ENCODE data around the gene RAB44.

RAB44 gene

GRCh38 chr6:36769676-36770499 lies 72.3 kb downstream of the RAB44 start:
- H3K9me3 Mint-ChIP-seq, result no peaks in the 10 kb centered on the region
- H3K27me3 Mint-ChIP-seq (ENCODE audit: low read depth), result no peaks in the 10 kb centered on the region
- H3K4me3 Mint-ChIP-seq, result peak overlapping the region; percentile 62
- peak; percentile 26 for DNase-seq (ENCODE audit: low spot score)
- peak overlapping the region; percentile 79 for H3K27ac Mint-ChIP-seq
- peaks cover 2% of the 10 kb centered on the region for H3K36me3 Mint-ChIP-seq (ENCODE audit: low read depth)
- H3K4me1 Mint-ChIP-seq (ENCODE audit: low read depth), result peaks cover 53% of the 10 kb centered on the region

- Mint-ChIP-seq H3K36me3 (ENCODE audit: low read depth) (peaks cover 2% of the 10 kb centered on the region), H3K27ac (peak overlapping the region; percentile 79), H3K27me3 (ENCODE audit: low read depth) (peaks cover 4% of the 10 kb centered on the region)
Measured at GRCh38 chr6:36771145-36771544, 73.5 kb downstream of the RAB44 start.

GRCh38 chr6:36772397-36772796 lies 74.8 kb downstream of the RAB44 start:
- peak overlapping the region; percentile 19 for H3K27ac Mint-ChIP-seq
- H3K27me3 Mint-ChIP-seq (ENCODE audit: low read depth), result peaks cover 4% of the 10 kb centered on the region
- peaks cover 47% of the 10 kb centered on the region for H3K4me1 Mint-ChIP-seq (ENCODE audit: low read depth)

More at GRCh38 chr6:36771145-36771544, 73.5 kb downstream of the RAB44 start:
- Mint-ChIP-seq H3K4me1 (ENCODE audit: low read depth) (peaks cover 51% of the 10 kb centered on the region), H3K4me3 (no peak overlapping the region), H3K9me3 (no peaks in the 10 kb centered on the region)
- no peak for DNase-seq (ENCODE audit: low spot score)

GRCh38 chr6:36774331-36774730 lies 76.7 kb downstream of the RAB44 start:
- DNase-seq (ENCODE audit: low spot score), result no peak
- Mint-ChIP-seq H3K9me3 (no peaks in the 10 kb centered on the region), H3K27ac (no peak overlapping the region), H3K4me1 (ENCODE audit: low read depth) (peaks cover 41% of the 10 kb centered on the region), H3K27me3 (ENCODE audit: low read depth) (peaks cover 9% of the 10 kb centered on the region), H3K36me3 (ENCODE audit: low read depth) (no peaks in the 10 kb centered on the region), H3K4me3 (no peak overlapping the region)

More at GRCh38 chr6:36772397-36772796, 74.8 kb downstream of the RAB44 start:
- Mint-ChIP-seq H3K36me3 (ENCODE audit: low read depth) (no peaks in the 10 kb centered on the region), H3K4me3 (no peak overlapping the region), H3K9me3 (no peaks in the 10 kb centered on the region)
- no peak for DNase-seq (ENCODE audit: low spot score)

- no peak for DNase-seq (ENCODE audit: low spot score)
- Mint-ChIP-seq H3K9me3 (no peaks in the 10 kb centered on the region), H3K4me1 (ENCODE audit: low read depth) (peaks cover 22% of the 10 kb centered on the region), H3K27ac (no peak overlapping the region), H3K36me3 (ENCODE audit: low read depth) (no peaks in the 10 kb centered on the region), H3K27me3 (ENCODE audit: low read depth) (peaks cover 14% of the 10 kb centered on the region), H3K4me3 (no peak overlapping the region)
Measured at GRCh38 chr6:36776167-36776566, 78.5 kb downstream of the RAB44 start.

- H3K27ac Mint-ChIP-seq, result no peak overlapping the region
- no peaks in the 10 kb centered on the region for H3K9me3 Mint-ChIP-seq
- peaks cover 12% of the 10 kb centered on the region for H3K4me1 Mint-ChIP-seq (ENCODE audit: low read depth)
- H3K27me3 Mint-ChIP-seq (ENCODE audit: low read depth), result peaks cover 14% of the 10 kb centered on the region
- DNase-seq (ENCODE audit: low spot score), result no peak
- no peaks in the 10 kb centered on the region for H3K36me3 Mint-ChIP-seq (ENCODE audit: low read depth)
- H3K4me3 Mint-ChIP-seq, result no peak overlapping the region
Measured at GRCh38 chr6:36777801-36778200, 80.2 kb downstream of the RAB44 start.

- no peaks in the 10 kb centered on the region for H3K9me3 Mint-ChIP-seq
- no peak for DNase-seq (ENCODE audit: low spot score)
- no peak overlapping the region for H3K27ac Mint-ChIP-seq
- peaks cover 7% of the 10 kb centered on the region for H3K4me1 Mint-ChIP-seq (ENCODE audit: low read depth)
- peaks cover 14% of the 10 kb centered on the region for H3K27me3 Mint-ChIP-seq (ENCODE audit: low read depth)
- no peak overlapping the region for H3K4me3 Mint-ChIP-seq
- no peaks in the 10 kb centered on the region for H3K36me3 Mint-ChIP-seq (ENCODE audit: low read depth)
Measured at GRCh38 chr6:36779227-36779626, 81.6 kb downstream of the RAB44 start.

GRCh38 chr6:36780442-36781177 lies 83.0 kb downstream of the RAB44 start:
- Mint-ChIP-seq H3K27me3 (ENCODE audit: low read depth) (peaks cover 11% of the 10 kb centered on the region), H3K4me1 (ENCODE audit: low read depth) (peaks cover 4% of the 10 kb centered on the region), H3K36me3 (ENCODE audit: low read depth) (no peaks in the 10 kb centered on the region), H3K27ac (no peak overlapping the region), H3K9me3 (no peaks in the 10 kb centered on the region), H3K4me3 (no peak overlapping the region)
- no peak for DNase-seq (ENCODE audit: low spot score)

- H3K36me3 Mint-ChIP-seq (ENCODE audit: low read depth), result no peaks in the 10 kb centered on the region
- peaks cover 10% of the 10 kb centered on the region for H3K27me3 Mint-ChIP-seq (ENCODE audit: low read depth)
- no peak for DNase-seq (ENCODE audit: low spot score)
- no peak overlapping the region for H3K27ac Mint-ChIP-seq
- no peaks in the 10 kb centered on the region for H3K9me3 Mint-ChIP-seq
- peaks cover 4% of the 10 kb centered on the region for H3K4me1 Mint-ChIP-seq (ENCODE audit: low read depth)
- H3K4me3 Mint-ChIP-seq, result no peak overlapping the region
Measured at GRCh38 chr6:36781669-36782068, 84.0 kb downstream of the RAB44 start.

Measured in T-helper 2 cell treated with Interferon-gamma antibody and Interleukin-4, amounts not matched to agents 5 μg/mL and 100 μg/mL, for 36 hours (primary cell).